GM10266 (cell line): ENCODE data around the gene STPG3.

Source experiments
- DNase-seq: peaks from one replicate; pipeline ENCODE4 v3.0.0; 2012; ENCODE audit errors: extremely low spot score
- TF ChIP-seq, protein P1 (sequence below): IDR thresholded peaks from 2 replicates; pipeline ENCODE4 v1.5.1; 2012; ENCODE audit warnings: mild to moderate bottlenecking, low read depth; ENCODE audit not compliant: control insufficient read depth, insufficient read depth; ENCODE audit errors: missing control alignments

The STPG3 gene

GRCh38 chr9:137247135-137247915, 3.8 kb upstream of the STPG3 start:
- no peak for DNase-seq
- TF ChIP-seq, protein P1, sequence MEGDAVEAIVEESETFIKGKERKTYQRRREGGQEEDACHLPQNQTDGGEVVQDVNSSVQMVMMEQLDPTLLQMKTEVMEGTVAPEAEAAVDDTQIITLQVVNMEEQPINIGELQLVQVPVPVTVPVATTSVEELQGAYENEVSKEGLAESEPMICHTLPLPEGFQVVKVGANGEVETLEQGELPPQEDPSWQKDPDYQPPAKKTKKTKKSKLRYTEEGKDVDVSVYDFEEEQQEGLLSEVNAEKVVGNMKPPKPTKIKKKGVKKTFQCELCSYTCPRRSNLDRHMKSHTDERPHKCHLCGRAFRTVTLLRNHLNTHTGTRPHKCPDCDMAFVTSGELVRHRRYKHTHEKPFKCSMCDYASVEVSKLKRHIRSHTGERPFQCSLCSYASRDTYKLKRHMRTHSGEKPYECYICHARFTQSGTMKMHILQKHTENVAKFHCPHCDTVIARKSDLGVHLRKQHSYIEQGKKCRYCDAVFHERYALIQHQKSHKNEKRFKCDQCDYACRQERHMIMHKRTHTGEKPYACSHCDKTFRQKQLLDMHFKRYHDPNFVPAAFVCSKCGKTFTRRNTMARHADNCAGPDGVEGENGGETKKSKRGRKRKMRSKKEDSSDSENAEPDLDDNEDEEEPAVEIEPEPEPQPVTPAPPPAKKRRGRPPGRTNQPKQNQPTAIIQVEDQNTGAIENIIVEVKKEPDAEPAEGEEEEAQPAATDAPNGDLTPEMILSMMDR: no peak

DNA sequence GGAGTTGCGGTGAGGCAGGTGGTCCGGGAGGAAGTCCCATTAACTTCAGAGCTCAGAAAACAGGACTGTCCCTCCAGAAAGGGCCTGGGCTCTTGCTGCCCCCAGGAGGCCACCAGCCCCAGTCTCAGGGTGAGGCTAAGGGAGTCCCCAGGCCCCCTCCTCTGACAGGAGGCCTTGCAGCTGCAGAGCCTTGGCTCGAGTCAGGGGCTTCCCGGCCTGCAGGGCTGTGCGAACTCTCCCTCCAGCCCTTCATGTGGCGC, 3.2 kb upstream of the STPG3 start:
- DNase-seq: no peak
- TF ChIP-seq, protein P1: no peak

GRCh38 chr9:137250329-137251193, 525 bp upstream of the STPG3 start:
- no peak for DNase-seq
- TF ChIP-seq, protein P1: no peak

- TF ChIP-seq, protein P1: no peak
- DNase-seq: no peak
Measured at GRCh38 chr9:137251490-137252268, 593 bp downstream of the STPG3 start.

- DNase-seq: no peak
- TF ChIP-seq, protein P1: no peak
Measured at GRCh38 chr9:137252555-137253506, 1.7 kb downstream of the STPG3 start.
